Astrocyte of the cerebellum (primary cell): ENCODE measurements around the gene STON2.

ENCODE experiments used
- DNase-seq: peaks from one replicate; pipeline ENCODE4 v3.0.0-alpha.2; 2011; ENCODE audit warnings: low read depth
- H3K4me3 ChIP-seq: 2 replicates; pipeline ENCODE4 v1.5.1; 2011; ENCODE audit warnings: mild to moderate bottlenecking, low read depth, low read length, moderate library complexity
- CTCF ChIP-seq: IDR thresholded peaks from 2 replicates; pipeline ENCODE4 v1.5.1; 2012; ENCODE audit warnings: low read length, low read depth, moderate library complexity, mild to moderate bottlenecking; ENCODE audit errors: missing control alignments
- in situ Hi-C: cut with HindIII; loops from 2 replicates; pipeline ENCODE4 v1.10.0; 2017; ENCODE audit warnings: low sequenced_read_pairs

Gene STON2

GRCh38 chr14:81332725-81333124 lies 67.4 kb downstream of the STON2 start:
- no peak for DNase-seq
- in situ Hi-C loops: no loop called here
- no peak for TF ChIP-seq CTCF
- H3K4me3 ChIP-seq: no peak overlapping the region

- DNase-seq: no peak
- in situ Hi-C loops: no loop called here
- no peak for TF ChIP-seq CTCF
- H3K4me3 ChIP-seq: no peak overlapping the region
These were observed 68.7 kb downstream of the STON2 start for GRCh38 chr14:81331229-81332021.

- in situ Hi-C loops: no loop called here
- DNase-seq: no peak
- TF ChIP-seq CTCF: no peak
- no peak overlapping the region for H3K4me3 ChIP-seq
These were observed 69.5 kb downstream of the STON2 start for GRCh38 chr14:81330619-81331122.

- DNase-seq: no peak
- no peak for TF ChIP-seq CTCF
- no peak overlapping the region for H3K4me3 ChIP-seq
- in situ Hi-C loops: no loop called here
These were observed 70.3 kb downstream of the STON2 start for GRCh38 chr14:81329640-81330381.

- TF ChIP-seq CTCF: no peak
- H3K4me3 ChIP-seq: no peak overlapping the region
- DNase-seq: no peak
- in situ Hi-C loops: no loop called here
These were observed 73.7 kb downstream of the STON2 start for GRCh38 chr14:81326451-81326850.

- DNase-seq: no peak
- in situ Hi-C loops: no loop called here
- peak overlapping the region; percentile 32 for H3K4me3 ChIP-seq
- no peak for TF ChIP-seq CTCF
These were observed 76.1 kb downstream of the STON2 start for GRCh38 chr14:81324011-81324410.
